Heart right ventricle (tissue), 16 donors: ENCODE data around the gene HOMEZ. TPM values are rescaled to one million over a fixed set of nuclear protein-coding genes. Genes with fewer than 3 reads are reported as not detected.

Source experiments
- ATAC-seq, 8 donors: fragments of 200-7000 bp; cut with Tn5 transposase; one replicate each; pipeline ENCODE4 v1.9.1; 2020; ENCODE audit warnings: mild to moderate bottlenecking in 8 of 8, moderate library complexity in 8 of 8, moderate number of reproducible peaks in 1 of 8
- DNase-seq, 2 donors: peaks; one replicate each; pipeline ENCODE4 v3.0.0-alpha.2; 2020
- H3K27ac ChIP-seq, 10 donors: fragments of 200-600 bp; sonication (generic) in 2 of 10; one replicate each; pipeline versions ENCODE4 v1.5.0 to v1.8.0; 2020 to 2022; ENCODE audit warnings: mild to moderate bottlenecking in 3 of 10
- H3K27me3 ChIP-seq, 7 donors: fragments of 200-600 bp; one replicate each; pipeline ENCODE4 v1.8.0; 2021 to 2022; ENCODE audit warnings: mild to moderate bottlenecking in 2 of 7
- H3K36me3 ChIP-seq, 9 donors: fragments of 200-600 bp; sonication (generic) in 1 of 9; one replicate each; pipeline versions ENCODE4 v1.5.0 to v1.8.0; 2020 to 2022; ENCODE audit warnings: mild to moderate bottlenecking in 2 of 9
- H3K4me1 ChIP-seq, 9 donors: fragments of 200-600 bp; sonication (generic) in 1 of 9; one replicate each; pipeline versions ENCODE4 v1.5.0 to v1.8.0; 2020 to 2022; ENCODE audit warnings: mild to moderate bottlenecking in 4 of 9
- H3K4me3 ChIP-seq, 10 donors: fragments of 200-600 bp; sonication (generic) in 2 of 10; one replicate each; pipeline versions ENCODE4 v1.5.0 to v1.8.0; 2020 to 2022; ENCODE audit warnings: mild to moderate bottlenecking in 7 of 10, moderate library complexity in 2 of 10
- H3K9me3 ChIP-seq, 11 donors: fragments of 200-600 bp in 10 of 11; sonication (generic) in 2 of 11; one replicate each; pipeline versions ENCODE4 v1.5.0 to v1.8.0; 2013 to 2022; ENCODE audit warnings: mild to moderate bottlenecking in 2 of 11, control low read depth in 1 of 11, moderate library complexity in 1 of 11
- WGBS, 2 donors: extraction: QIAGEN DNeasy Blood & Tissue Kit; methylation state at CpG; one replicate each; pipeline ENCODE4 v1.1.7; 2013; ENCODE audit warnings: inconsistent platforms in 1 of 2; 5-methylcytosine and 5-hydroxymethylcytosine counted together
- intact Hi-C, 10 donors: fragments of 100-400 bp; cut with DNase I; formaldehyde crosslinking; loops; one replicate each; pipeline versions ENCODE4 v1.11.1 to v1.14.2; 2022
- polyA plus RNA-seq, 2 donors: library from polyadenylated mRNA; stranded (reverse); fragments of 200-250 nt; gene quantifications; one replicate each; pipeline ENCODE4 v1.2.3, GENCODE V29; 2013
- total RNA-seq, 10 donors: library from RNA; stranded (reverse); fragmentation: NEBNext Ultra II Directional in 3 of 10; extraction: Animal tissue kit (Norgen Biotek cat#: 25700) in 3 of 10; gene quantifications; one replicate each; pipeline versions ENCODE4 v1.2.1 to v1.2.4, GENCODE V29; 2021 to 2023
- TF ChIP-seq, protein P1 (sequence below), 9 donors: fragments of 200-600 bp; sonication (generic) in 2 of 9; IDR thresholded peaks; one replicate each; pipeline versions ENCODE4 v1.5.0 to v1.8.0; 2021 to 2022; ENCODE audit warnings: antibody characterized with exemption in 9 of 9, mild to moderate bottlenecking in 5 of 9, moderate library complexity in 1 of 9
- donor health status: Arrhythmogenic right ventricular cardiomyopathy.
- donor health status: ischemic (EF 13 %, LVEDD 7.1; RV severe dilation, severe dysfunction).
- donor health status: healthy with polysubstance abuse.
- donor health status: DM: no; HTN: yes; CAD: no.
- donor health status: DM: no; HTN: no; CAD: no.
- donor health status: ischemic (EF 25% LVEDD 6.9; RV normal size, moderate dysfunction).
- donor health status: ischemic (EF 25% LVEDD 5.7; RV mildly dilated, moderate dysfunction).
- donor health status: healthy.
- donor health status: DM: yes; HTN: yes; CAD: no.
- donor health status: Ischemic cardiomyopathy.
- donor health status: ischemic (EF 35%, LVEDD 5.7; RV mildly dilated, moderate dysfunction).
- donor health status: nonischemic (EF 11% LVEDD 7.7; RV severe dilation, severe dysfunction).
- donor health status: DM: yes; HTN: yes; CAD: no.
- donor health status: PGD.
- donor health status: ischemic (EF 29% LVEDD 5.4; RV normal size, mild dysfunction).
- donor health status: nonischemic (EF 23%, LVEDD 6.1; RV moderate dilation, normal function).

HOMEZ gene
- total and polyA plus RNA-seq, 12 donors = 5.7 to 13.4 (median 9.1) TPM

GRCh38 chr14:23320584-23321571 lies 34.9 kb upstream of the HOMEZ start, which contains the start of gene PABPN1:
Gene PABPN1 (plus strand): TSS chr14:23321457. CDS start chr14:23321470, 13 bp downstream.
- Histone ChIP-seq H3K27ac (peak within 1 kb of the TSS; percentile 91 to 99 (median 96)), H3K27me3 (no peaks in the 10 kb centered on the region), H3K4me1 (peaks cover 6 to 25% (median 21%) of the 10 kb centered on the region in 9 donors), H3K36me3 (peaks cover 0 to 44% (median 24%) of the 10 kb centered on the region in 9 donors), H3K4me3 (peak within 1 kb of the TSS; percentile 80 to 96 (median 90)), H3K9me3 (no peaks in the 10 kb centered on the region)
- ATAC-seq = peak; percentile 94 to 98 (median 96)
- WGBS, 2 donors = 5% methylated on average over 42 to 63 of the region's 63 CpGs
- TF ChIP-seq, protein P1, sequence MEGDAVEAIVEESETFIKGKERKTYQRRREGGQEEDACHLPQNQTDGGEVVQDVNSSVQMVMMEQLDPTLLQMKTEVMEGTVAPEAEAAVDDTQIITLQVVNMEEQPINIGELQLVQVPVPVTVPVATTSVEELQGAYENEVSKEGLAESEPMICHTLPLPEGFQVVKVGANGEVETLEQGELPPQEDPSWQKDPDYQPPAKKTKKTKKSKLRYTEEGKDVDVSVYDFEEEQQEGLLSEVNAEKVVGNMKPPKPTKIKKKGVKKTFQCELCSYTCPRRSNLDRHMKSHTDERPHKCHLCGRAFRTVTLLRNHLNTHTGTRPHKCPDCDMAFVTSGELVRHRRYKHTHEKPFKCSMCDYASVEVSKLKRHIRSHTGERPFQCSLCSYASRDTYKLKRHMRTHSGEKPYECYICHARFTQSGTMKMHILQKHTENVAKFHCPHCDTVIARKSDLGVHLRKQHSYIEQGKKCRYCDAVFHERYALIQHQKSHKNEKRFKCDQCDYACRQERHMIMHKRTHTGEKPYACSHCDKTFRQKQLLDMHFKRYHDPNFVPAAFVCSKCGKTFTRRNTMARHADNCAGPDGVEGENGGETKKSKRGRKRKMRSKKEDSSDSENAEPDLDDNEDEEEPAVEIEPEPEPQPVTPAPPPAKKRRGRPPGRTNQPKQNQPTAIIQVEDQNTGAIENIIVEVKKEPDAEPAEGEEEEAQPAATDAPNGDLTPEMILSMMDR (IDR thresholded peaks at IDR 0.05) = no peak
- peak; percentile 97 to 99 for DNase-seq
- intact Hi-C loops = loop anchor here in 9 of 10 donors (1.0 to 10.0 kb wide), 10 partner anchors 14 to 244 kb away; partner anchors contain the start of genes NGDN (in 7 of the 9), THTPA (in 4 of the 9), AP1G2 (in 2 of the 9) and BCL2L2 (in 2 of the 9)

DNA sequence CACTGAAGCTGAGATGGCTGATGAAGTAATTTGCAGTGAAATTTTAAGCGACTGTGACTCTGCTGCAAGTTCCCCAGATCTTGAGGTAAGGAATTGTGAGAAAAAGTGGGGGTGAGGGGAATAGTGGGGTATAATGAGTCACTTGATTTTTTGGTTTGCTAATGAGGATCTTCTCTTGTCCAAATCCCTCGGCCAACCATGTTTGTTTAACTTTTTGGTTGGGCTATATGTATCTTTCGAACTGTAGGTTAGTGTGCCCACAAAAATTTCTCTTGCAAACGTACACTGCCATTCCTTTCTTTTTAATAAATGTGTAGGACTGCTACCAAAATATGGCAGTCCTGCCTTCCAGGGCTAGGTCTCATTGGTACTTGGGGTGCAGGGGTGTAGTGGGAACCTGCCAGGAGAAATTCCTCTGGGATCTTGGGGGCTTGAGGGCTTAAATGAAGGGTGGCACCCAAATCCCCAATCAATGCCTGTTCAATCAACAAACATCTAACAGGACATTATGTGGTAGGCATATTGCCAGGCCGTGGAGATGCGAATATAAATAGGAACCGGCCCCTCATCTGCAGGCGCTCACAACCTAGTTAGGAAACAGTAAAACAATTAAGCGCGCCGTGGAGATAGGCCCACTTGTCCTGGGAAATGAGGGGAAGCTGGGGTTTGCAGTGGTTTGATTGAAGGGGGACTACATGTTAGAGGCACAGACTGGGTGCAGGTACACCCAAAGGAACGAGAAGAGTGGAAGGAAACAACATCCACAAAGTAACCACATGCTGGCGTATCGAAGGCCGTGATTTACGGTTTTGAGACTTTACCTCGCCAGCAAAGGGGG lies 34.0 kb upstream of the HOMEZ start:
- no peak for ATAC-seq
- H3K9me3 ChIP-seq = no peaks in the 10 kb centered on the region
- WGBS, 2 donors = 89 to 93% methylated on average over 17 of the region's 17 CpGs
- H3K4me3 ChIP-seq = peak overlapping the region in 9 of 10 donors; percentile 19 to 96 (median 54)
- H3K4me1 ChIP-seq = peaks cover 6 to 25% (median 21%) of the 10 kb centered on the region in 9 donors
- no peaks in the 10 kb centered on the region for H3K27me3 ChIP-seq
- peaks cover 0 to 42% (median 20%) of the 10 kb centered on the region in 9 donors for H3K36me3 ChIP-seq
- intact Hi-C loops = loop anchor here in 9 of 10 donors (2.0 to 10.0 kb wide), 8 partner anchors 13 to 245 kb away; partner anchors contain the start of genes NGDN (in 6 of the 9), THTPA (in 4 of the 9), AP1G2 (in 2 of the 9) and BCL2L2 (in 2 of the 9)
- no peak for DNase-seq
- TF ChIP-seq, protein P1 (IDR thresholded peaks at IDR 0.05) = no peak
- peak overlapping the region; percentile 58 to 95 (median 88) for H3K27ac ChIP-seq

DNA sequence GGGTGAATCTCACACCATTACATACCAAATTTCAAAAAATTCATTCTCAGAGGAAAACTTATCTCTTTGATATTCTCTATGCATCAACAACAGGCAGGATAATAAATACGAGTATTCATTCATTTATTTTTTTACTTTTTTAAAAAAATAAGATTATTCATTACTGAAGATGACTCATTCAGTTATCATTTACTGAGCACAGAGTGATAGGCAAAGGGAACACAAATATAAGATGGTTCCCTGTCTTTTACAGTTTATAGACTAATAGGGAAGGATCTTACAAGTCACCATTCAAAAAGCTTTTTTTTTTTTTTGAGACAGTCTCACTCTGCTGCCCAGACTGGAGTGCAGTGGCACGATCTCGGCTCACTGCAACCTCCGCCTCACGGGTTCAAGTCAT lies 30.4 kb upstream of the HOMEZ start:
- Histone ChIP-seq H3K4me1 (peaks cover 0 to 9% (median 3%) of the 10 kb centered on the region in 9 donors), H3K27me3 (no peaks in the 10 kb centered on the region), H3K36me3 (peaks cover 0 to 48% (median 0%) of the 10 kb centered on the region in 9 donors), H3K4me3 (no peak overlapping the region), H3K27ac (no peak overlapping the region), H3K9me3 (no peaks in the 10 kb centered on the region)
- DNase-seq (no peak), ATAC-seq (no peak)
- TF ChIP-seq, protein P1 (IDR thresholded peaks at IDR 0.05) = no peak
- intact Hi-C loops = no loop called here
- WGBS, 2 donors = 87 to 93% methylated on average over 5 of the region's 5 CpGs
